ENCODE results near the gene IGSF21.

The IGSF21 gene

GRCh38 chr1:18107369-18108298 is at the start of gene IGSF21:
IGSF21 (plus strand) TSS chr1:18107798; CDS start chr1:18108129, 331 bp downstream.
- Mint-ChIP-seq H3K36me3 (ENCODE audit: low read depth) (no peaks in the 10 kb centered on the region), H3K4me1 (peaks cover 11% of the 10 kb centered on the region), H3K4me3 (no peak within 1 kb of the TSS), H3K9me3 (no peaks in the 10 kb centered on the region), H3K27ac (no peak within 1 kb of the TSS), H3K27me3 (peaks cover 66% of the 10 kb centered on the region)
- DNase-seq, result no peak
- no peak for ATAC-seq

DNA sequence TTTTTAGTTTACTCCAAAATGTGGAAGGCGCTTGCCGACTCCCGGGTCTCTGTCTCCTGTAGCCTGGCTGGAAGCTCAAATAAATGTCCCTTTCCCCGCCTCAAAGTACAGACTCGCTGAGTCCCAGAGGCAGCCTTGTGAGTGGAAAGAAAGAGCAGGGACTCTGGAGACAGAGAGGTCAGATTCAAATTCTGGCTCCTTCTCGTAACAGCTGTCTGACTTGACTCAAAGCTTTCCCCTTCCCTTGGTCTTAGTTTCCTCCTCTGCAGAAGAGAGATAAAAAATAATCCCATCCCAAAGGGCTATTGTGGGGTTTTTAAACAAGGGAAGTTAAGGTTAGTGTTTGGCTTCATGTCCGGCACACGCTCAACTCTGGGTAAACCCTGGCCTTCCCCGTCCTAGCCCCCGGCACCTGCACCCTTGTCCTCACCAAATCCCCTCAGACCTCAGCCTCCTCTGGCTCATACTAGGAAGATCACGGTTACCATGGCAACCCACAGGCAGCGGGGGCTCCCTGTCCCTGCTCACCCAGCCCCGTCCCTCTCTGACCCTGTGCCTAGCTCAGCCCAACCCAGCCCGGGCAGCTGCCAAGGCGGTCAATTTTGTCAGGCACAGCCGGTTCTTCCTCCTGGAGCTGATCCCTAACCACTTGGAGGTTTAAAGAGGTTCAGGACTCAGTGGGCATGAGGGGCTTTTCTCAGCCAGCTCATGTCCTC is 49.2 kb upstream of the IGSF21 start:
- H3K4me3 Mint-ChIP-seq, result no peak overlapping the region
- no peaks in the 10 kb centered on the region for H3K4me1 Mint-ChIP-seq
- no peaks in the 10 kb centered on the region for H3K36me3 Mint-ChIP-seq (ENCODE audit: low read depth)
- ATAC-seq (no peak), DNase-seq (no peak)
- H3K27me3 Mint-ChIP-seq, result peaks cover 7% of the 10 kb centered on the region
- no peak overlapping the region for H3K27ac Mint-ChIP-seq
- peaks cover 6% of the 10 kb centered on the region for H3K9me3 Mint-ChIP-seq

GRCh38 chr1:18058981-18059605 is 48.5 kb upstream of the IGSF21 start:
- peaks cover 6% of the 10 kb centered on the region for H3K9me3 Mint-ChIP-seq
- H3K4me1 Mint-ChIP-seq, result no peaks in the 10 kb centered on the region
- H3K27me3 Mint-ChIP-seq, result peaks cover 12% of the 10 kb centered on the region

GRCh38 chr1:18060366-18060765 is 47.2 kb upstream of the IGSF21 start:
- peaks cover 11% of the 10 kb centered on the region for H3K27me3 Mint-ChIP-seq
- H3K4me3 Mint-ChIP-seq, result no peak overlapping the region
- no peak for DNase-seq
- no peak overlapping the region for H3K27ac Mint-ChIP-seq
- no peak for ATAC-seq
- H3K4me1 Mint-ChIP-seq, result no peaks in the 10 kb centered on the region
- peaks cover 6% of the 10 kb centered on the region for H3K9me3 Mint-ChIP-seq
- no peaks in the 10 kb centered on the region for H3K36me3 Mint-ChIP-seq (ENCODE audit: low read depth)

More at GRCh38 chr1:18058981-18059605, 48.5 kb upstream of the IGSF21 start:
- DNase-seq, result no peak
- H3K36me3 Mint-ChIP-seq (ENCODE audit: low read depth), result no peaks in the 10 kb centered on the region
- H3K27ac Mint-ChIP-seq, result no peak overlapping the region
- H3K4me3 Mint-ChIP-seq, result no peak overlapping the region
- no peak for ATAC-seq

GRCh38 chr1:18062185-18062584 is 45.4 kb upstream of the IGSF21 start:
- DNase-seq, result no peak
- ATAC-seq, result no peak
- no peak overlapping the region for H3K4me3 Mint-ChIP-seq
- H3K4me1 Mint-ChIP-seq, result no peaks in the 10 kb centered on the region
- peaks cover 6% of the 10 kb centered on the region for H3K9me3 Mint-ChIP-seq
- H3K27me3 Mint-ChIP-seq, result peaks cover 13% of the 10 kb centered on the region
- no peaks in the 10 kb centered on the region for H3K36me3 Mint-ChIP-seq (ENCODE audit: low read depth)
- H3K27ac Mint-ChIP-seq, result no peak overlapping the region

DNA sequence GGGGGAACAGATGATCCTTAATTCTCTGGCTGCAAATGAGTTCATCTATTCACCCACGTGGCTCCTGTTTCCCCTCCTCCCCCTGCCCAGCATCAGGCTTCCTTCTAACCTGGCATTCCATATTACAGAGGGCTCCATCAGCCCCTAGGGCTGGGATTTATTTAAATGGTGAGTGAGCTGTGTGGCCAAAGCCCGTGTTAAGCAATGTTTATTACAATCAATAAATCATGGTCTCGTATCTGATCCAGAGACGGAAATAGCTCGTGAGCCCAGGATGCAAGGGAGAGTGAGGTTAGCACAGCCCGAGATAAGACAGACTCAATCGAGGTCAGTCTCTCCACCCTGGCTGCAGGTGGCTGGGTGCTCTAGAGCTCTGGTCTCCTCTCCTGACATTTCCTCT is 43.1 kb upstream of the IGSF21 start:
- no peak for DNase-seq
- no peak for ATAC-seq
- no peak overlapping the region for H3K4me3 Mint-ChIP-seq
- peaks cover 6% of the 10 kb centered on the region for H3K9me3 Mint-ChIP-seq
- H3K4me1 Mint-ChIP-seq, result peaks cover 3% of the 10 kb centered on the region
- no peaks in the 10 kb centered on the region for H3K36me3 Mint-ChIP-seq (ENCODE audit: low read depth)
- no peak overlapping the region for H3K27ac Mint-ChIP-seq
- peaks cover 13% of the 10 kb centered on the region for H3K27me3 Mint-ChIP-seq

DNA sequence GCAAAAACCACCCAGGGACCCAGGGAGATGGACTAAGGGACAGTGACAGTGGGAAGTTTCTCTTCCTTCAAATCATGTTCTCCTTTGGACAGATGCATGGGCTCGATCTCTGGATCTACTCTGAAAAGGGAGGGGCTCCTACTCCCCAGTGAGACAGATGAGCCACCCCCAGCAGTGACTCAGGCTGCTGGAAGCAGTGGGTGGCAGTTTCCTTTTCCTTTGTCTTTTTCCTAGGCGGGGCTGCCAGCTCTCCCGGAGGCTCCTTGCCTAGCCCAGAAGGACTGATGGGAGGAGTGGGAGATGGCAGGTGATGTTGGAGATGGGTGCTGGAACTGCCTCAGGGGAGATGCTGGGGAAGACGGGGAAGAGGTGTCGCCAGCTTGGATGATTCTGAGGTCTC is 41.0 kb upstream of the IGSF21 start:
- peaks cover 6% of the 10 kb centered on the region for H3K4me1 Mint-ChIP-seq
- no peak for ATAC-seq

GRCh38 chr1:18069903-18070302 is 37.7 kb upstream of the IGSF21 start:
- peaks cover 6% of the 10 kb centered on the region for H3K4me1 Mint-ChIP-seq
- H3K9me3 Mint-ChIP-seq, result no peaks in the 10 kb centered on the region
- DNase-seq (no peak), ATAC-seq (no peak)
- no peak overlapping the region for H3K4me3 Mint-ChIP-seq
- no peaks in the 10 kb centered on the region for H3K36me3 Mint-ChIP-seq (ENCODE audit: low read depth)
- no peak overlapping the region for H3K27ac Mint-ChIP-seq
- peaks cover 3% of the 10 kb centered on the region for H3K27me3 Mint-ChIP-seq

More for the DNA sequence above, 41.0 kb upstream of the IGSF21 start:
- Mint-ChIP-seq H3K27ac (no peak overlapping the region), H3K4me3 (no peak overlapping the region), H3K27me3 (peaks cover 11% of the 10 kb centered on the region), H3K9me3 (peaks cover 6% of the 10 kb centered on the region), H3K36me3 (ENCODE audit: low read depth) (no peaks in the 10 kb centered on the region)
- DNase-seq, result no peak

DNA sequence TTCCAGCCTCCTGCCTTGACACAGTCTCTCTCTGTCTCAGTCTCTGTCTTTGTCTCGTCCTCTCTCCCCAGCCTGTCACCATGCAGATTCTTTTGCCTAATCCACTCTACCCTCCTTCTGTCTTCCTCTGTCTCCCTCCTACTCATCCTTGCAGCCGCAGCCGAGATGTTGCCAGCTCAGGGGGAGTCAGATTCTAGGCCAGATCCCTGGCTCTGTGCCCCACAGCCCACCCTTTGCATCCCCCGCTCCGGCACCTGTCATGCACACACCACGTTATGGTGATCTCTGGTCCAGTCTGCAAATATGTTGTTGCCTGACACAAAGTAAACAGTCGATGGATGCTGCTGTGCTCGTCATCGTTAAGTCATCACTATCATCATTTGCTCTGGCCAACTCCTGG is 35.5 kb upstream of the IGSF21 start:
- Mint-ChIP-seq H3K36me3 (ENCODE audit: low read depth) (no peaks in the 10 kb centered on the region), H3K4me3 (no peak overlapping the region), H3K27me3 (no peaks in the 10 kb centered on the region), H3K27ac (no peak overlapping the region), H3K9me3 (no peaks in the 10 kb centered on the region), H3K4me1 (peaks cover 6% of the 10 kb centered on the region)
- no peak for ATAC-seq
- DNase-seq, result no peak

DNA sequence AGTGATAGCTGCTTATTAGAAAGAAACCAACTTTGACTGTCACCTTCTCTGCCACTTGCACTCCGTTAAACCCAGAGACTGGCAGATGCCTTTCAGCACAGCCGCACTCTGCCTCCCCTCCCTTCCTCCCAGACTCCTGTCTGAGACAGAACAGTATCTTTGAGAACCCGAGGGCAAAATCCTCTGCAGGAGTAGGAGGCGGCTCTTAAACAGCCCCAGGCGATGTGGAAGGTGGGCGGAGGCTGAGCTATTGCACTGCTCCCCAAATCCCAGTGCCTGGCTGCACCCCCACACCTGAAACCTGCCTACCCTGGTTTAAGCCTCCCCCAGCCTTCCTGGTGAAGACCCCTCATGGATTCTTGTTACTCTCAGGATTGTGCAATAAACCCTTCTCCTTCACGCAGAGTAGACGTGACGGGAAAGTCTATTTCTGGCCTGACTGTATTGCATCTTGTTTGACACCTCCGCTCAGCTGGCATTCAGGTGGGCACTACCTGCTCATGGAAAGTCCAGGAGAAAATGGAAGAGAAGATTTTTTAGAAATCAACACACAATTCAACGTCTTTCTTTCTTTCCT is 34.4 kb upstream of the IGSF21 start:
- no peak overlapping the region for H3K4me3 Mint-ChIP-seq
- peaks cover 4% of the 10 kb centered on the region for H3K4me1 Mint-ChIP-seq
- no peaks in the 10 kb centered on the region for H3K27me3 Mint-ChIP-seq
- H3K9me3 Mint-ChIP-seq, result no peaks in the 10 kb centered on the region
- DNase-seq (no peak), ATAC-seq (no peak)
- H3K27ac Mint-ChIP-seq, result no peak overlapping the region
- H3K36me3 Mint-ChIP-seq (ENCODE audit: low read depth), result no peaks in the 10 kb centered on the region

DNA sequence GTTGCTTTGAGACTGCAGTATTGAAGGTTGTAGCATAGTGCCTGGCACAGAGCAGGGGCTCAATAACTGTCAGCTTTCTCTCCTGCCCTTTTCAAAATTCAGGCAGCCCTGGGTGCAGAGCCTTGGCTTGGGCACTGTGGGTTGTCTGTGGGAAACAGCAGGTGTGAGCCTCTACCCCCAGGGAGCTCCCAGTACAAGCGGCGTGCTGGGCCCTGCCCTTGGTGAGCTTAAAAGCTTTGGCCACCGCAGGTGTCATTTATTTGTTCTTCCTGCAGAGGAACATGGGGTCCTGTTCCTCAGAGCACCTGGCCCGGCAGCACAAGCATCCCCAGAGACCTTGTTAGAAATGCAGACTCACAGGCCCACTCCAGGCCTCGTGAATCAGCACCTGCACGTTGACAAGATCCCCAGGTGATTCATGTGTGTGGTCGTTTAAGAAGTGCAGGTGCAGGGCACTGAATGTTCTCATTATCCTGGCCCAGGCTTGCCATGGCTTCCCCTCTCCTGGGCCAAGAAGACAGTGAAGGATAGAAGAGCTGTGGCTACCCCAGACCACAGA is 29.9 kb upstream of the IGSF21 start:
- ATAC-seq (no peak), DNase-seq (no peak)
- no peaks in the 10 kb centered on the region for H3K27me3 Mint-ChIP-seq
- no peaks in the 10 kb centered on the region for H3K36me3 Mint-ChIP-seq (ENCODE audit: low read depth)
- H3K4me3 Mint-ChIP-seq, result no peak overlapping the region
- no peak overlapping the region for H3K27ac Mint-ChIP-seq
- H3K9me3 Mint-ChIP-seq, result no peaks in the 10 kb centered on the region
- no peaks in the 10 kb centered on the region for H3K4me1 Mint-ChIP-seq

- H3K27me3 Mint-ChIP-seq, result no peaks in the 10 kb centered on the region
These were observed 27.5 kb upstream of the IGSF21 start for GRCh38 chr1:18079941-18080735.

DNA sequence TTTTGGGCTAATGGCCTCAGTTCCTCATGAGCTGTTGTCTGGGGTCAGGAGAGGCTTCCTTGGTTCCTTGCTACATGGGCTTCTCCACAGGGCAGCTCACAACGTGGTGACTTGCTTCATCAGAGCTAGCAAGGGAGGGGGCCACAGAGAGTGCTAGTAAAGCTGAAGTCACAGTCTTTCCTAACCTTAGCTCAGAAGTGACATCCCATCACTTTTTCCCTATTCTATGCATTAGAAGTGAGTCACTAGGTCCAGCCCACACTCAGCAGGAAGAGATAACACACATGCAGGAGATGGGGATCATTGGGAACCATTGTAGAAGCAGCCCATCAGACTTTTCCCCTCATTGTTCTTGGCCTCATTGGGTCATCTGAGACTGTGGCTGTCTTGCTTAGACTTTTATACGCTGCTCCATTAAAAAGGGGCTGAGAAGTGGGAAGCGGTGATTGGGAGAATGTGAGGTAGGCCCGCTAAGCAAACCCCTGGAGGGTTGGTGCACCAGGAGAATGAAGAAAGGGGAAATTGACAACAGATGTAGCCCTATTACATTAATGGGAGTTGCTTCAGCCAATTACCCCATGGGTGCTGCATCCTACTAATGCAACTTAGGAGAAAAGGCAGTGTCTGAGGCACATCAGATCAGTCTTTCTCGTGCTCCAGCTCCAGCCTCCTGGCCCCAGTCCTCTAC is 22.1 kb upstream of the IGSF21 start:
- no peak for ATAC-seq
- Mint-ChIP-seq H3K27me3 (peaks cover 5% of the 10 kb centered on the region), H3K9me3 (no peaks in the 10 kb centered on the region), H3K4me3 (no peak overlapping the region), H3K27ac (no peak overlapping the region), H3K4me1 (no peaks in the 10 kb centered on the region), H3K36me3 (ENCODE audit: low read depth) (no peaks in the 10 kb centered on the region)
- DNase-seq, result no peak

More at GRCh38 chr1:18079941-18080735, 27.5 kb upstream of the IGSF21 start:
- H3K27ac Mint-ChIP-seq, result no peak overlapping the region
- H3K4me1 Mint-ChIP-seq, result no peaks in the 10 kb centered on the region
- DNase-seq (no peak), ATAC-seq (no peak)
- H3K4me3 Mint-ChIP-seq, result no peak overlapping the region
- no peaks in the 10 kb centered on the region for H3K9me3 Mint-ChIP-seq
- H3K36me3 Mint-ChIP-seq (ENCODE audit: low read depth), result no peaks in the 10 kb centered on the region
